HL-60/S4 treated with phorbol 12-myristate 13-acetate at 8.2 ng/mL for 4 days and 3 days (cell line): Measurements from ENCODE around the gene STAT2.

Experiments used
- in situ Hi-C: fragments of 300-500 bp; cut with MboI; formaldehyde crosslinking; loops from 2 replicates; pipeline ENCODE4 v1.15.0; 2022; ENCODE audit warnings: low sequenced_read_pairs

The STAT2 gene

GRCh38 chr12:56297400-56297799 lies 62.5 kb downstream of the STAT2 start:
- in situ Hi-C loops, result no loop called here

GRCh38 chr12:56296295-56296694 lies 63.6 kb downstream of the STAT2 start:
- in situ Hi-C loops, result no loop called here

- in situ Hi-C loops, result no loop called here
Measured at GRCh38 chr12:56293795-56294194, 66.1 kb downstream of the STAT2 start.
